ENCODE measurements around the gene NRG2.

- TF ChIP-seq, protein P1, sequence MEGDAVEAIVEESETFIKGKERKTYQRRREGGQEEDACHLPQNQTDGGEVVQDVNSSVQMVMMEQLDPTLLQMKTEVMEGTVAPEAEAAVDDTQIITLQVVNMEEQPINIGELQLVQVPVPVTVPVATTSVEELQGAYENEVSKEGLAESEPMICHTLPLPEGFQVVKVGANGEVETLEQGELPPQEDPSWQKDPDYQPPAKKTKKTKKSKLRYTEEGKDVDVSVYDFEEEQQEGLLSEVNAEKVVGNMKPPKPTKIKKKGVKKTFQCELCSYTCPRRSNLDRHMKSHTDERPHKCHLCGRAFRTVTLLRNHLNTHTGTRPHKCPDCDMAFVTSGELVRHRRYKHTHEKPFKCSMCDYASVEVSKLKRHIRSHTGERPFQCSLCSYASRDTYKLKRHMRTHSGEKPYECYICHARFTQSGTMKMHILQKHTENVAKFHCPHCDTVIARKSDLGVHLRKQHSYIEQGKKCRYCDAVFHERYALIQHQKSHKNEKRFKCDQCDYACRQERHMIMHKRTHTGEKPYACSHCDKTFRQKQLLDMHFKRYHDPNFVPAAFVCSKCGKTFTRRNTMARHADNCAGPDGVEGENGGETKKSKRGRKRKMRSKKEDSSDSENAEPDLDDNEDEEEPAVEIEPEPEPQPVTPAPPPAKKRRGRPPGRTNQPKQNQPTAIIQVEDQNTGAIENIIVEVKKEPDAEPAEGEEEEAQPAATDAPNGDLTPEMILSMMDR (IDR thresholded peaks at IDR 0.05), result no peak
- TF ChIP-seq TCF12 (IDR thresholded peaks at IDR 0.05) (no peak), POLR2AphosphoS5 (IDR thresholded peaks at IDR 0.05; ENCODE audit: low read depth, low read length) (no peak), EP300 (IDR thresholded peaks at IDR 0.05; ENCODE audit: borderline replicate concordance in 1 of 2, low read depth in 1 of 2, low read length in 1 of 2) (no peak), SIN3A (IDR thresholded peaks at IDR 0.05; ENCODE audit: borderline replicate concordance, low read depth, low read length) (no peak), USF2 (IDR thresholded peaks at IDR 0.05; ENCODE audit: borderline replicate concordance, low read depth, low read length) (no peak), GABPA (IDR thresholded peaks at IDR 0.05; ENCODE audit: low read depth) (no peak), FOXM1 (IDR thresholded peaks at IDR 0.05; ENCODE audit: low read depth) (no peak), CHD2 (IDR thresholded peaks at IDR 0.05; ENCODE audit: low read length, partially characterized antibody) (no peak)
- TF ChIP-seq, protein P2, sequence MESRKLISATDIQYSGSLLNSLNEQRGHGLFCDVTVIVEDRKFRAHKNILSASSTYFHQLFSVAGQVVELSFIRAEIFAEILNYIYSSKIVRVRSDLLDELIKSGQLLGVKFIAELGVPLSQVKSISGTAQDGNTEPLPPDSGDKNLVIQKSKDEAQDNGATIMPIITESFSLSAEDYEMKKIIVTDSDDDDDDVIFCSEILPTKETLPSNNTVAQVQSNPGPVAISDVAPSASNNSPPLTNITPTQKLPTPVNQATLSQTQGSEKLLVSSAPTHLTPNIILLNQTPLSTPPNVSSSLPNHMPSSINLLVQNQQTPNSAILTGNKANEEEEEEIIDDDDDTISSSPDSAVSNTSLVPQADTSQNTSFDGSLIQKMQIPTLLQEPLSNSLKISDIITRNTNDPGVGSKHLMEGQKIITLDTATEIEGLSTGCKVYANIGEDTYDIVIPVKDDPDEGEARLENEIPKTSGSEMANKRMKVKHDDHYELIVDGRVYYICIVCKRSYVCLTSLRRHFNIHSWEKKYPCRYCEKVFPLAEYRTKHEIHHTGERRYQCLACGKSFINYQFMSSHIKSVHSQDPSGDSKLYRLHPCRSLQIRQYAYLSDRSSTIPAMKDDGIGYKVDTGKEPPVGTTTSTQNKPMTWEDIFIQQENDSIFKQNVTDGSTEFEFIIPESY (IDR thresholded peaks at IDR 0.05; ENCODE audit: borderline replicate concordance, low read depth), result no peak
- TF ChIP-seq, protein P3, sequence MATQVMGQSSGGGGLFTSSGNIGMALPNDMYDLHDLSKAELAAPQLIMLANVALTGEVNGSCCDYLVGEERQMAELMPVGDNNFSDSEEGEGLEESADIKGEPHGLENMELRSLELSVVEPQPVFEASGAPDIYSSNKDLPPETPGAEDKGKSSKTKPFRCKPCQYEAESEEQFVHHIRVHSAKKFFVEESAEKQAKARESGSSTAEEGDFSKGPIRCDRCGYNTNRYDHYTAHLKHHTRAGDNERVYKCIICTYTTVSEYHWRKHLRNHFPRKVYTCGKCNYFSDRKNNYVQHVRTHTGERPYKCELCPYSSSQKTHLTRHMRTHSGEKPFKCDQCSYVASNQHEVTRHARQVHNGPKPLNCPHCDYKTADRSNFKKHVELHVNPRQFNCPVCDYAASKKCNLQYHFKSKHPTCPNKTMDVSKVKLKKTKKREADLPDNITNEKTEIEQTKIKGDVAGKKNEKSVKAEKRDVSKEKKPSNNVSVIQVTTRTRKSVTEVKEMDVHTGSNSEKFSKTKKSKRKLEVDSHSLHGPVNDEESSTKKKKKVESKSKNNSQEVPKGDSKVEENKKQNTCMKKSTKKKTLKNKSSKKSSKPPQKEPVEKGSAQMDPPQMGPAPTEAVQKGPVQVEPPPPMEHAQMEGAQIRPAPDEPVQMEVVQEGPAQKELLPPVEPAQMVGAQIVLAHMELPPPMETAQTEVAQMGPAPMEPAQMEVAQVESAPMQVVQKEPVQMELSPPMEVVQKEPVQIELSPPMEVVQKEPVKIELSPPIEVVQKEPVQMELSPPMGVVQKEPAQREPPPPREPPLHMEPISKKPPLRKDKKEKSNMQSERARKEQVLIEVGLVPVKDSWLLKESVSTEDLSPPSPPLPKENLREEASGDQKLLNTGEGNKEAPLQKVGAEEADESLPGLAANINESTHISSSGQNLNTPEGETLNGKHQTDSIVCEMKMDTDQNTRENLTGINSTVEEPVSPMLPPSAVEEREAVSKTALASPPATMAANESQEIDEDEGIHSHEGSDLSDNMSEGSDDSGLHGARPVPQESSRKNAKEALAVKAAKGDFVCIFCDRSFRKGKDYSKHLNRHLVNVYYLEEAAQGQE (IDR thresholded peaks at IDR 0.05; ENCODE audit: low read depth, low read length), result no peak
Measured at GRCh38 chr5:139842321-139842720, 200.8 kb downstream of the NRG2 start.
